Activated T-cell treated with anti-CD3 and anti-CD28 coated beads for 4 hours (primary cell): ENCODE data around the gene BTBD2.
A peak's percentile ranks its signal among the peaks of the same experiment; 100 is the strongest.

Experiments used
- DNase-seq: peaks from one replicate; pipeline ENCODE4 v3.0.0-alpha.2; 2020

Gene BTBD2

DNA sequence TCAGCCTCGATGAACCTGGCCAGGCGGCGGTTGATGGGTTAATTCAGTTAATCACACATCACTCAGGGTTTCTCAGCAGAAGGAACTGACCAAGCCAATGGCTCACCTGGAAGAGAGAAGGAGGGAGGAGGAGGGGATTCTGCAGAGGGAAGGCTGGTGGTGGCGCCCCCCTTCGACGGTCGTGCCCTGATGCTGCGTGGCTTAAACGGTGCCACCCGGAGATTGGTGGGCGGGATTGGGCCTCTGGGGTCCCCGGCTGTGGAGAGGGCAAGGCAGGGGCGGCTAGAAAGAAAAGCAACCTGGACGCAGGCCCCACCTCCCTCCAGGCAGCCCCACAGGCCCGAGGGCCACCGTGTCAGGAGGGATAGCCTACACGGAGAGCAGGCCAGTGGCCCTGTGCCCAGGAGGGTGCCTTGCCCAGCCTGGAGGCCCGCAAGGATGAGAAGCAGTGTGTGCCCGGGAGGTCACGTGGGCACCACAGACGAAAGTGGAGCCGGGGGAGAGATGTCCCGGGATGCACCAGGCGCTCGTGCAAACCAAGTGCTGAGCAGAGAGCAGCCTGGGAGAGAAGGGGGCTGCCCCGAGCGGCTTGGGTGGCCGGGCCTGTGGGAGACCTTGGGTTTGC is 58.5 kb downstream of the BTBD2 start:
- DNase-seq: no peak

DNA sequence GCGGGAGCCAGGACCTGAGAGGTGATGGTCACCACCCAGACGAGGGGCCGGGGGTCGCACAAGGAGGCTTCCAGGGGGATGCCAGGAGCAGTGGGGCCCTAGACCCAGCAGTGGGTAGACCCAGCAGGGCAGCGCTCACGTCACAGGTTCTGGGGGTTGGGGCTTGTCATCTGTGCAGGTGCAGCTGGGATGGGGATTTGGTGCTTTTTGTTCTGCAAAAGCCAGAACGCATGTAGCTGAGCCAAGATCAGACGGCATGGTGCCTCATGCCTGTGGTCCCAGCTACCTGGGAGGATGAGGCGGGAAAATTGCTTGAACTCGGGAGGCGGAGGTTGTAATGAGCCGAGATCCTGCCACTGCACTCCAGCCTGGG is 59.4 kb downstream of the BTBD2 start:
- DNase-seq: no peak

DNA sequence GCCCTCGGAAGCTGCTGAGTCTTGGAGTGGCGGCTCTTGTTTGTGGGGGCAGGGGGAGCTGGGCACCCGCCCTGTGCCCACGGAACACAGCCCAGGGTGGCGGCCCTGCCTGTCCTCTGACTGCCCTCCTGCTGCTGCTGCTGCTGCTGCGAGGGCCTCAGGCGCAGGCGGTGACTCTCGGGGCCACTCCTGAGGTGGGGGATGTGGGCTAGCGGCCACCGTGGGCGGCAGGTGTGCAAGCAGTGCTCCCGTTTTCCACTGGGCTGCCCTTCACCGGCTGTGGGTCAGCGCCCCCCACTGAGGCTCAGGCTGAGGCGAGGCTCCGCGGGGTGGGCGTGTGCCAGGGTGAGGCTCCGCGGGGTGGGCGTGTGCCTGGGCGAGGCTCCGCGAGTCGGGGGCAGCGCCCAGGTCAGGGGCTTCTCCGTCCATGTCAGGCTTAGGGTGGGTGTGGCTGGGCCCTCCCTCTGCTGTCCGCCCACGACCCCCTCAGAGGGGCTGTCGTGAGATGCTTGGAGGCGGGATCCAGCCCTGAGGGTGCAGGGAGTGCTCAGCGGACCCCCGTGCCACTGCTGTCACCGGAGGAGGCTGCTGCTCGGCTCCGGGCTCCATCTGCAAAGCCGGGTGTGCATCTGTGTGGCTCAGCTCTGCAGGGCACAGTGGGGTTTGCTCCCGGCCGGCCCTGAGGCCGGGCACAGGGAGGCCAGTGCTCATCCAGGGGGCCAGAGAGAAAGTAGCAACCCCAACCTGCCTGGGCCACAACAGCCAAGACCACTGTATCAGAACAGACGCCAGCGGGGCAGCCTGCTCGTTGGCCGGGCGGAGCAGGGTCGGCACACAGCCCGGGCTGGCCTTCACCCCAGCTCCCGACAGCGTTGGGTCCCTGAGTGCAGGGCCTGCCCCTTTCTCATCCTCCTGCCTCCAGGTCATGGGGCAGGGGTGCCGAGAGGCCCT is 60.1 kb downstream of the BTBD2 start:
- no peak for DNase-seq

DNA sequence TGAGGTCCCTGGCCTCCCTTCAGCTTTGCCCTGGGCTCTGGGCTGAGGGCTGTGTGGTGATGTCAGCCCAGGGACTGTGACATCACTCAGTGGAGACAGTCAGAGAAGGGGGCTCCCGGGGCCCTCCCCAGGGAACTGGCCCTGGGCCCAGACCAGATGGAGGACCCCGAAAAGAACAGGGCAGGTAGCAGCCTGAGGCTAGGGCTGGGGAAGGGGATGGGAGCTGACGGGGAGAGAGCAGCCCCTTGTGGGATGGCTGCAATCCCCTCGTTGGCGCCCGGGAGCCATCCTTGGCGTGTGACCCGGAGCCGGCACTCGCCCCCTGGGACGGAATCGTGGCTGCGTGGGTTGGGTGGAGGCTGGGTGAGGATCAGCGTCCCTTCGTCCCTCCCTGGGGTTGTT is 61.0 kb downstream of the BTBD2 start:
- no peak for DNase-seq

DNA sequence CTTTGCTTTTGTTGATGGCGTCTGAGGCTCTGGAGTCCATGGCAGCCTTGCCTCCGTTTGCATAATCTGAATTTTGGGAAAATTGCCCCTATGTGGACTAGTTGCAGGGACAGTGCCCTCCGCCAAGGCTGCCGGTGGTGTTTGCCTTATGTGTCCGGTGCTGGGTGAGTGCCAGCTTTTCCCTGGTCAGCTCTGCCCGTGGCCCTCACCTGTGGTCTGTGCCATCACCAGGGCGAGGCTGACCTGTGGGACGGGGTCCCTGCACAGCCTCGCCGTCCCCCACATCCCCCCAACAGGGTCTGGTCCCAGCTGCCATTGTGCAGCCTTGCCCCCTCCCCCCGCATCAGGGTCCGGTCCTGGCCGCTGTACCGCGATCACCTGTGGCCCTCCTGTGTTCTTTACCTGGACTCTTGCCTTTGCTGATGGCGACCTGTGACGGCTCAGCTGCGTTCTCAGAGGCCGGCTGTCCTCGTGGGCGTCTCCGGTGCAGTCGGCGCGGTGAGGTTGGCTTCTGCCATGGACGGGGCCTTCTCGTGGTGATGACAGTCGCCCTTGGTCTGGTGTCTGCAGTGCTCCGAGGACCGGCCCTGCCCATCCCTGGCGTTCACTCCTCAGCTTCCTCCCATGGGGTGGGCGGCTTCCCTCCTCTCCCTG is 61.9 kb downstream of the BTBD2 start:
- no peak for DNase-seq

- no peak for DNase-seq
Measured at GRCh38 chr19:1953037-1953436, 62.5 kb downstream of the BTBD2 start.

- no peak for DNase-seq
Measured at GRCh38 chr19:1952635-1953034, 62.9 kb downstream of the BTBD2 start.

DNA sequence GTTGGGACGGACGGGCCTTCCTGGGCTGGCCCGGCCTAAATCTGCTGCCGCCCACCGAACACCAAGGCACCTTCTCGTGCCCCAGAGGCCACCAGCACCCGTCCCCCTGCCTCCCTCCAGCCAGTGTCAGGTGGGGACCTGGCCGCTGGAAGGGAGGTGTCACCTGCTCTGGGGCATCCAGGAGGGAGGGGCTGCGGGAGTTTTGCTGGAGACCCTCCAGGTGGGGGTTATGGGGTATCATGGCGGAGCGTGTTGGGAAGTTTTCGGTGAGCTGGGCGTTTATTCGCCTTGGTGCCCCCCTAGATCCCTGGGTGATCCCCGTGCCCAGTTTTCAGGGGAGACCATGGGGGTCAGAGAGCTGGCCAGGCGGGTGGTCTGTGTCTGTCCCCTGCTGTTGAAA is 64.9 kb downstream of the BTBD2 start:
- DNase-seq: no peak

DNA sequence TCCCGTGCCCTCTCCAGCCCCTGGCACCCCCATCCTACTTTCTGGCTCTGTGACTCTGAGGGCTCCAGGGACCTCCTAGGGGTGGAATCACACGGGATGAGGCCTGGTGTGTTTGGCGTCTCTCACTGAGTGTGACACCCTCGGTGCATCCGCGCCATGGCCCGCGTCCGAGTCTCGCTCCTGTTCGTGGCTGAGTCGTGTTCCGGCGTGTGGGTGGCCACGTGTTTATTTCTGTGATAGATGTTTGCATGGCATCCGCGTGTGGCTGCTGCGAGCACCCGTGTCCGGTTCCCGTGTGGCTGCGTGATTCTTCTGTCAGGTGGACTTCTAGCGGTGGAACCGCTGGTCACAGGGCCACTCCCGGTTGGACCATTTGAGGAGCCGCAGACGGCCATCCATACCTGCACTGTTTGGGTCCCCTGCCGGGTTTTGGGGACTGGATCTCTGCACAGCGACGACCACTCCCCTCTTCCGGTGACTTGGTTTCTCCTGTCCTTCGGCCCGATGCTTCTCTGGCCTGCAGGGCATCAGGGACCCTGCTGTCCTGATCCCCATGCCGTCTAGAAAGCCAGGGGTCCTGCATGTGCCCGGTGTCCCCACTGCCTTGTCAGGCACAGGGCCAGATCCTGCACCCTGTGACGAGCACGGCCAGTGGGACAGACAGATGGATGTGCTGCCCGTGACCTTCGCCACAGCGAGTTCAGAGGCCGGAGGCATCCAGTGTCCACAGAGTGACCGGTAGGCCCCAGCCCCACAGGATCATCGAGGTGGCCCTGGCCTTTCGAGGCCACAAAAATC is 66.0 kb downstream of the BTBD2 start:
- DNase-seq: no peak

GRCh38 chr19:1947651-1948209 is 67.8 kb downstream of the BTBD2 start:
- DNase-seq: no peak

DNA sequence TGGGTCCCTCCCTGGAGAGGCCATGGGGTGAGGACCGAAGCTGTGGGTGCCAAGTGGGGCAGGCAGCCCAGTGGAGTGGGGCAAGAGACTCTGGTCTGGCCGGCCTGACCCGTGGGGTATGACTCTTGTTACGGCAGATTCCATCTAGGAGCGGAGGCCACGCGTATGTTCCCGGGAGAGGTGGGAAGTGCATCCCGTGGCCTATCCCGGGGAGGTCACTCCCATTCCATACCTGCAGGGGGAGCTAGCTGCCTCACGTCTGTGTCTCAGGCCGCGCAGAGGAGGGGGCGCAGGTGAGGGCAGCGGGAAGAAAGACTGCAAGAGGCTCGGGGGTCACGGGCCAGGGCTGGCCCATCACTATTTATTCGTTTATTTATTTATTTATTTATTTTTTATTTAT is 69.6 kb downstream of the BTBD2 start:
- DNase-seq: no peak

DNA sequence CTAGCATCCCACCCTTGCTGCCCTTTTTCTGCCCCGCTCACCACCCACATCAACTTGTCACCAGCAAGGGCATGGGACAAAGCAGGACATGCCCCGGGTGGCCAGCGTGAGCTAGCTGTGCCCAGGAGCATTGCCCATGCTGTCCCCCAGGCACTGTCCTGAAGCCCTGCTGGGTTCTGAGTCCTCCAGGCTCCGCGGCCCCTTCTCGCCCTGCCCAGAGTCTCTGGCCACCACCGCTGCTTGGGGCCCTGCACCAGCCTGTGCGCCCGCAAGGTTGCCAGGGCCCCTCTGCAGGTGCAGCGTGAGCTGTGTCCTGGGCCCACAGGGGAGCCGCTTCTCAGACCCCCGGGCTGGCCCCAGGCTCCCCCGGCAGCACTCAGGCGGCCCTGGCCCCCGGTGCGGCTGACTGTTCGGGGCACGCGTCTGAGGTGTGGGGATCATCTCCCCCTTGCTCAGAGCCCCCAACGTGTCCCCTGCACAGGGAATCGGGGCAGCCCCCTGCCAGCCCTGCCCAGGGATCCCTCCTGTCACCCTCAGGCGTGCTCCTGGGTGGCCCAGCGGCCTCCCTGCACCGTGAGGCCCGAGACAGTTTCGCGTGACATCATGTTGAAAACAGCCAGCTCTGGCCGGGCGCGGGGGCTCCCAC is 70.5 kb downstream of the BTBD2 start:
- no peak for DNase-seq

DNA sequence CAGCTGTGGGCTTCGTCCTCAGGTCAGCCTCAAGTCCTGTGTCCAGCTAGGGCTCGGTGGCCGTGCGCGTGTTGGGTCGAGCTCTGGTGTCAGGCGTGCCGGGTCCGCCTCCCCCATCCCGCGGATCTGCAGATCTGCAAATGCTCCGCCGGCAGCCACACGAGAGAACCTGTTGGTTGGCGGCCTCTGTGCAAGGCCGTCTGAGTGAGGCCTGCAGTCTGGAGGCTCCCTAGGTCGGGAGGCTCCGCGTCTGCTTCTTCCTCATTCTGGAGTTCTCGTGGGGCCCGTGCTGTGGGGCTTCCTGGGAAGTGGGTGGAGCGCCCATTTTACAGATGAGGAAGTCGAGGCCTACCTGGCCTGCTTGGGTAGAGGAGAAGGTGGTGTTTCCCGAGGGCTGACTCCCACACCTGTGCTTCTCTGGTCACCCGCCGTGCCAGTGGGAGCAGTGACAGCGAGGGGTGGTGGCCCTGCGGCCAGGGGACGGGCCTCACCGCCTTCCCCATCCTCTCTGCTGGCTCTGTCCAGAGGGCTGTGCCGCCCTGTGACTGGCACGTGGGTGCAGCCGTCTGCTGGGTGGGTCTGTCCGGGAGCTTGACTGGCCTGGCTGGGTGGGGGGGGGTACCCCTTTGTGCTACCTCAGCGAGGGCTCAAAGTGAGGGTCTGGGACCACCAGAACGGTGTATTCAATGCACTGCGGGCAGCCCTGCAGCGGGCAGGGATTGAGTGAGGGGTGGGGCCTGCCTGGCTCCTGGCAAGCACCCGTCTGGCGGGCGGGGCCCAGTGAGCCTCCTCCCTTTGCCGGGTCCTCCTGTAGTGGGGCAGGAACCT is 71.2 kb downstream of the BTBD2 start:
- DNase-seq: no peak

GRCh38 chr19:1943661-1944087 is 71.8 kb downstream of the BTBD2 start:
- DNase-seq: no peak

DNA sequence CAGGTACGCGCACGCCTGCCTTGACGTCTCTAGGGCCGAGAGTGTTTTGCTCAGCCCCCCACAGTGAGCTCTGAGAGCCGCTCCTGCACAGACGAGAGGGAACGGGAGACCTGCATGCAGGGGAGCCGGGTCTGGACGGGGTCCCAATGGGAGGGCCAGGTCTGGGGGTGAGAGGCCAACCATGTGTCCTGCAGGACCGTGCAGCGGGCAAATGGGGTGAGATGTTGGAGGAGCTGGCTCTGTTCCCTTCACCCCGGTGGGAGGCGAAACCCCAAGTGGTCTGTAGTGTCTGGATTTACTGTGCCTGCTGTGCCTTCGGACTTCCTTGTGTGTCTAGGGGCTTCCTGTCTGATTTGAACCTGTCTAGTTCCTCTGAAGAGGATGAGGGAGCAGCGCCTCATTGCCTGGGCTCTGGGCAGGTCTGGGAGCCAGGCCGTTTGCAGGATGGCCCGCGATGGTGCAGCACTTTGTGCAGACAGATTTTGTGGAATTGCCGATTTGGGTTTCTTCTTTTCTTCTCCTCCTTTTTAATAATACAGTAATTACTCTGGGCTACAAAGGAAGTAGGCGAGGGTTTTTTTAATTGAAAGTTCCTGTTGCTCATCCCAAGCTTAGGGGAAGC is 72.5 kb downstream of the BTBD2 start:
- DNase-seq: no peak

- DNase-seq: peak; percentile 54
Measured at GRCh38 chr19:1942078-1942933, 73.2 kb downstream of the BTBD2 start.

DNA sequence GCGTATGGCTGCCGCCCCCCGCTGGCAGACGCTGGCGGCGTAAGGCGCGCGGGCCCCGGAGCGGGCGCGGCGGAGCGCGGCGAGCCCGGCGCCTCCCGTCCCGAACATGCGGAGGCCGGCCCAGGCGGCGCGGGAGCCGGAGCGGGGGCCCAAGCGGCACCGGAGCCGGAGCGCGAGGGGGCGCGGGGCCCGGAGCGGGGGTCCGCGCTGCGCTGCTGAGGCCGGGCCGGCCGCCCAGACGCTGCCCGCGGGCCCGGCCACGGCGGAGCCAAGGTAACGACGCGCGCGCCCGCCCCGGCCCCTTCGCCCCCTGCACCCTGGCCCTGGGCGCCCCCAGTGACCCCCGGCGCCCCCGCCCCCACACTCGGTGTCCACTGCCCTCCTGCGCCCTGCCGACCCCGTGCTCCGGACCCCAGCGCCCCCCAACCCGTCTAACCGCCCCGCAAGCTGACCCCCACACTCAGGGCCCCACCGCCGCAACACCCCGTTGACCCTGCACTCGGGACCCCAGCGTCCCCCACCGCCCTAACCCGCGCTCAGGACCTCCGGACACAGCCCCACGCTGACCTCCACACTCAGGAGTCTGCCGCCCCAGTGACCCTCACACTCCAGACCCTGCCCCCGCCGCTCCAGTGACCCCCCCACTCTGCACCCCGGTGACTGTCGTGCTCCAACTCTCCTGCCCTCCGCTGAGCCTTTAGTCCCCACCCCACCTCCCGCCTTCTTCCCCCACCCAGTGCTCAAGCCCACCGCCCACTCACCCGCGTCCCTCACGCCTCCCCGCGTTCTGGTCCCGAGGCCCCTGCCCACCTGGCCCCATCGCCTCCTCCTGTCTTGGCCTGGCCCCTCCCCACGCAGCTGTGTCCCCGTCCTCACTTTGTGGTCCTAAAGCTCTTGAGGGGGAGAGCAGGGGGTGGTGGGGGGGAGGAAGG is 74.1 kb downstream of the BTBD2 start, which contains the start of gene CSNK1G2:
TSS of gene CSNK1G2 (plus strand) at position 27 of the 932 bp plus-strand sequence. CDS start 28,601 bp downstream, outside the sequence.
- peak; percentile 25 for DNase-seq

DNA sequence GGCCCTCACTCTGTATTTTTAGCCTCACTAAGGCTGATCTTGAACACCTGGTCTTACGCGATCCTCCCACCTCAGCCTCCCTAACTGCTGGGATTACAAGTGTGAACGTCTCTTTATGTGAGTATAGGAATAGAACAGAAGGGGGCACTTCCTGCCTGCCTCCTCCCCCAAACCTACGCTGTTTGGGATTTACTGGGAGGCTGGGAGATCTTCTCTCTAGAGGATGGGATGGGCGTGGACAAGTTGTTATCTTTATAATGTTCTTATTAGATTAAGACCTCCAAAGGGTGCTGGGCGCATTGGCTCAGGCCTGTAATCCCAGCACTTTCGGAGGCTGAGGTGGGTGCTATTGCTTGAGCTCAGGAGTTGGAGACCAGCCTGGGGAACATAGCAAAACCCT is 77.4 kb downstream of the BTBD2 start:
- DNase-seq: no peak
